KMS-11 (cell line): Measurements from ENCODE around the gene PLEKHA5.
"Not testable (repeated sequence)": the region's sequence is repeated elsewhere in the genome, so short reads cannot be mapped to it uniquely, and the experiment has no call there.

Experiments used
- H2AFZ ChIP-seq: fragments of 200-600 bp; sonication (generic); 2 replicates; pipeline ENCODE4 v1.6.1; 2016; ENCODE audit warnings: antibody characterized with exemption, mixed run types, low read depth
- H3K27ac ChIP-seq: fragments of 200-600 bp; sonication (generic); 2 replicates; pipeline ENCODE4 v1.6.1; 2016; ENCODE audit warnings: mild to moderate bottlenecking, mixed run types
- H3K27me3 ChIP-seq: fragments of 200-600 bp; sonication (generic); 2 replicates; pipeline ENCODE4 v1.6.1; 2017; ENCODE audit warnings: mild to moderate bottlenecking, low read depth, mixed run types, moderate library complexity; ENCODE audit not compliant: insufficient read depth
- H3K36me3 ChIP-seq: fragments of 200-600 bp; sonication (generic); 2 replicates; pipeline ENCODE4 v1.6.1; 2017; ENCODE audit warnings: mild to moderate bottlenecking, mixed run types; ENCODE audit not compliant: insufficient read depth
- H3K4me1 ChIP-seq: fragments of 200-600 bp; sonication (generic); 2 replicates; pipeline ENCODE4 v1.6.1; 2016; ENCODE audit warnings: mild to moderate bottlenecking, low read depth, mixed run types; ENCODE audit not compliant: poor library complexity, severe bottlenecking
- H3K4me2 ChIP-seq: fragments of 200-600 bp; sonication (generic); 2 replicates; pipeline ENCODE4 v1.7.0; 2016; ENCODE audit warnings: mild to moderate bottlenecking, mixed run types
- H3K4me3 ChIP-seq: fragments of 200-600 bp; sonication (generic); IDR thresholded peaks from 2 replicates; pipeline ENCODE4 v1.6.1; 2017; ENCODE audit warnings: low read depth, low read length, mixed read lengths; ENCODE audit not compliant: insufficient read depth
- H3K79me2 ChIP-seq: fragments of 200-600 bp; sonication (generic); 2 replicates; pipeline ENCODE4 v1.6.1; 2016; ENCODE audit warnings: low read depth, mixed run types; ENCODE audit not compliant: insufficient read depth
- H3K9ac ChIP-seq: fragments of 200-600 bp; sonication (generic); 2 replicates; pipeline ENCODE4 v1.6.1; 2016; ENCODE audit warnings: mild to moderate bottlenecking, mixed run types
- H4K20me1 ChIP-seq: fragments of 200-600 bp; sonication (generic); 2 replicates; pipeline ENCODE4 v1.6.1; 2016; ENCODE audit warnings: mild to moderate bottlenecking, mixed run types; ENCODE audit not compliant: insufficient read depth
- TF ChIP-seq, protein P1 (sequence below): fragments of 200-600 bp; sonication (generic); conservative IDR thresholded peaks from 2 replicates; pipeline ENCODE4 v1.6.1; 2017; ENCODE audit warnings: low read depth, mild to moderate bottlenecking, antibody characterized with exemption, low read length, moderate library complexity, mixed read lengths

PLEKHA5 gene

GRCh38 chr12:19227190-19227879 lies 97.8 kb downstream of the PLEKHA5 start:
- Histone ChIP-seq H2AFZ (no peak overlapping the region), H3K36me3 (no peaks in the 10 kb centered on the region), H3K27me3 (no peaks in the 10 kb centered on the region), H4K20me1 (no peaks in the 10 kb centered on the region), H3K4me1 (no peaks in the 10 kb centered on the region), H3K27ac (no peak overlapping the region), H3K79me2 (no peaks in the 10 kb centered on the region), H3K9ac (no peak overlapping the region), H3K4me3 (no peak overlapping the region), H3K4me2 (no peak overlapping the region)
- TF ChIP-seq, protein P1, sequence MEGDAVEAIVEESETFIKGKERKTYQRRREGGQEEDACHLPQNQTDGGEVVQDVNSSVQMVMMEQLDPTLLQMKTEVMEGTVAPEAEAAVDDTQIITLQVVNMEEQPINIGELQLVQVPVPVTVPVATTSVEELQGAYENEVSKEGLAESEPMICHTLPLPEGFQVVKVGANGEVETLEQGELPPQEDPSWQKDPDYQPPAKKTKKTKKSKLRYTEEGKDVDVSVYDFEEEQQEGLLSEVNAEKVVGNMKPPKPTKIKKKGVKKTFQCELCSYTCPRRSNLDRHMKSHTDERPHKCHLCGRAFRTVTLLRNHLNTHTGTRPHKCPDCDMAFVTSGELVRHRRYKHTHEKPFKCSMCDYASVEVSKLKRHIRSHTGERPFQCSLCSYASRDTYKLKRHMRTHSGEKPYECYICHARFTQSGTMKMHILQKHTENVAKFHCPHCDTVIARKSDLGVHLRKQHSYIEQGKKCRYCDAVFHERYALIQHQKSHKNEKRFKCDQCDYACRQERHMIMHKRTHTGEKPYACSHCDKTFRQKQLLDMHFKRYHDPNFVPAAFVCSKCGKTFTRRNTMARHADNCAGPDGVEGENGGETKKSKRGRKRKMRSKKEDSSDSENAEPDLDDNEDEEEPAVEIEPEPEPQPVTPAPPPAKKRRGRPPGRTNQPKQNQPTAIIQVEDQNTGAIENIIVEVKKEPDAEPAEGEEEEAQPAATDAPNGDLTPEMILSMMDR = no peak

GRCh38 chr12:19227880-19228210 lies 98.3 kb downstream of the PLEKHA5 start:
- no peak overlapping the region for H2AFZ ChIP-seq
- no peaks in the 10 kb centered on the region for H3K4me1 ChIP-seq
- no peak overlapping the region for H3K4me2 ChIP-seq
- H3K27ac ChIP-seq = no peak overlapping the region
- TF ChIP-seq, protein P1 = no peak
- H4K20me1 ChIP-seq = no peaks in the 10 kb centered on the region
- no peaks in the 10 kb centered on the region for H3K27me3 ChIP-seq
- H3K79me2 ChIP-seq = no peaks in the 10 kb centered on the region
- H3K9ac ChIP-seq = no peak overlapping the region
- H3K4me3 ChIP-seq = no peak overlapping the region
- no peaks in the 10 kb centered on the region for H3K36me3 ChIP-seq

DNA sequence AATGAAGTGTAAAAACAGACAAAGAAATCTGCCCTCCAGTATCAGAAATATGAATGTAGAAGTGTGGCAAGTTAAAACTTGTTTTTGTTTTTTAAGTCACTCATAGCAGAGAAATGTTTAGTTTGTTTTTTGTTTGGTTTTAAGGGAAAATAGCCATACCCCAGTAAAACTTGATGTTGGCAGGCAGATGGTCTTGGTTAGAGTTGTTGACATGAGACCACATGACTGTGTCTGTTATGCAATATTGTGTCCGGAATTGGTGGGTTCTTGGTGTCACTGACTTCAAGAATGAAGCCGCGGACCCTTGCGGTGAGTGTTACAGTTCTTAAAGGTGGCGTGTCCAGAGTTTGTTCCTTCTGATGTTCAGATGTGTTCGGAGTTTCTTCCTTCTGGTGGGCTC lies 99.5 kb downstream of the PLEKHA5 start:
- H4K20me1 ChIP-seq, H3K4me2 ChIP-seq, H3K36me3 ChIP-seq, H3K27me3 ChIP-seq, H3K4me1 ChIP-seq, H3K27ac ChIP-seq, H3K79me2 ChIP-seq, H2AFZ ChIP-seq, H3K4me3 ChIP-seq, H3K9ac ChIP-seq: not testable (repeated sequence)

- no peak overlapping the region for H3K4me3 ChIP-seq
- no peaks in the 10 kb centered on the region for H4K20me1 ChIP-seq
- H2AFZ ChIP-seq = no peak overlapping the region
- H3K27me3 ChIP-seq = no peaks in the 10 kb centered on the region
- no peak overlapping the region for H3K4me2 ChIP-seq
- H3K36me3 ChIP-seq = no peaks in the 10 kb centered on the region
- no peak overlapping the region for H3K9ac ChIP-seq
- H3K79me2 ChIP-seq = no peaks in the 10 kb centered on the region
- TF ChIP-seq, protein P1 = no peak
- H3K4me1 ChIP-seq = no peaks in the 10 kb centered on the region
- no peak overlapping the region for H3K27ac ChIP-seq
These were observed 100.8 kb downstream of the PLEKHA5 start for GRCh38 chr12:19230299-19230866.

- H2AFZ ChIP-seq = no peak overlapping the region
- no peaks in the 10 kb centered on the region for H3K79me2 ChIP-seq
- no peak overlapping the region for H3K4me2 ChIP-seq
- no peak overlapping the region for H3K27ac ChIP-seq
- no peaks in the 10 kb centered on the region for H4K20me1 ChIP-seq
- H3K4me3 ChIP-seq = no peak overlapping the region
- no peaks in the 10 kb centered on the region for H3K36me3 ChIP-seq
- H3K4me1 ChIP-seq = no peaks in the 10 kb centered on the region
- no peak overlapping the region for H3K9ac ChIP-seq
- H3K27me3 ChIP-seq = no peaks in the 10 kb centered on the region
- TF ChIP-seq, protein P1 = no peak
These were observed 101.4 kb downstream of the PLEKHA5 start for GRCh38 chr12:19230896-19231295.
